D721Med (cell line): ENCODE data around the gene CCL19.

Experiments
- DNase-seq: peaks from one replicate; pipeline ENCODE4 v3.0.0; 2011; ENCODE audit warnings: low spot score; ENCODE audit not compliant: insufficient read length
- FAIRE-seq: peaks from 2 replicates; lab custom pipeline; 2011; peaks lifted over from hg19 to GRCh38; lab: Jason Lieb, UNC
- TF ChIP-seq, protein P1 (sequence below): IDR thresholded peaks from 2 replicates; pipeline ENCODE4 v1.5.1; 2012; ENCODE audit warnings: mild to moderate bottlenecking, control low read depth; ENCODE audit not compliant: insufficient read depth; ENCODE audit errors: missing control alignments

Gene CCL19

DNA sequence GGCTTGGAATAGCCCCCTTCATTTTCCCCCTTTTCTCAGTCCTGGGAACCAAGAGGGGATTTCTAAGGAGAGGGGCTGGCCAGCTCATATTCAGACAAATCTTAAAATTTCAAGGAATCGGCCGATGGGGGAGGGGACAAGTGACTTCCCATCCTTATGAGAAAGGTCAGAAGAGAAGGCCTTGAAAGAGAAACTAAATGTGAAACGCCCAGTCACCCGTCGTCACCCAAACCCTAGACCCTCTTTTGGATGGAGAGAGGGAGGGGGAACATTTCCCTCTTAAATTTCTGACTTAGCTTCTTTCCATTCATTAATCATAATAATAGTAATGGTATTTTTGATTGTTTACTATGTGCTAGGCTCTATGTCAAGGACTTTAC is 850 bp upstream of the CCL19 start:
- no peak for FAIRE-seq
- TF ChIP-seq, protein P1, sequence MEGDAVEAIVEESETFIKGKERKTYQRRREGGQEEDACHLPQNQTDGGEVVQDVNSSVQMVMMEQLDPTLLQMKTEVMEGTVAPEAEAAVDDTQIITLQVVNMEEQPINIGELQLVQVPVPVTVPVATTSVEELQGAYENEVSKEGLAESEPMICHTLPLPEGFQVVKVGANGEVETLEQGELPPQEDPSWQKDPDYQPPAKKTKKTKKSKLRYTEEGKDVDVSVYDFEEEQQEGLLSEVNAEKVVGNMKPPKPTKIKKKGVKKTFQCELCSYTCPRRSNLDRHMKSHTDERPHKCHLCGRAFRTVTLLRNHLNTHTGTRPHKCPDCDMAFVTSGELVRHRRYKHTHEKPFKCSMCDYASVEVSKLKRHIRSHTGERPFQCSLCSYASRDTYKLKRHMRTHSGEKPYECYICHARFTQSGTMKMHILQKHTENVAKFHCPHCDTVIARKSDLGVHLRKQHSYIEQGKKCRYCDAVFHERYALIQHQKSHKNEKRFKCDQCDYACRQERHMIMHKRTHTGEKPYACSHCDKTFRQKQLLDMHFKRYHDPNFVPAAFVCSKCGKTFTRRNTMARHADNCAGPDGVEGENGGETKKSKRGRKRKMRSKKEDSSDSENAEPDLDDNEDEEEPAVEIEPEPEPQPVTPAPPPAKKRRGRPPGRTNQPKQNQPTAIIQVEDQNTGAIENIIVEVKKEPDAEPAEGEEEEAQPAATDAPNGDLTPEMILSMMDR = no peak
- no peak for DNase-seq

DNA sequence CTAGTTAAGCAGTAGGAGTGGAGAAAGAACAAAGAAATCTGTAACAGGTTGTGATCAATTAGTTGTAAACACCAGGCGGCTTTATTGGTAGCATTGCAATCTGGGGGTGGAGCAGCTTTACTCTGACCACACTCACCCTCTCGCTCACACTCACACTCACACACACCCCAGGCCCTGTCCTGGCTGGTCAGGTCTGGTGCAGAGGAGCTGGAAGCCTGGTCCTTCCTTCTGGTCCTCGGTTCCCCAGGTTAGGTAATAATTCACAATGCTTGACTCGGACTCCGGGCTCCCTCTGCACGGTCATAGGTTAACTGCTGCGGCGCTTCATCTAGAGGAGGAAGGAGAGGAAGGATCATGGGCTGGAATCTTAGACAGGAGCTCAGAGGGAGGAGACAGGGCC is 1.6 kb downstream of the CCL19 start:
- TF ChIP-seq, protein P1 = no peak
- FAIRE-seq = no peak
- DNase-seq = no peak

DNA sequence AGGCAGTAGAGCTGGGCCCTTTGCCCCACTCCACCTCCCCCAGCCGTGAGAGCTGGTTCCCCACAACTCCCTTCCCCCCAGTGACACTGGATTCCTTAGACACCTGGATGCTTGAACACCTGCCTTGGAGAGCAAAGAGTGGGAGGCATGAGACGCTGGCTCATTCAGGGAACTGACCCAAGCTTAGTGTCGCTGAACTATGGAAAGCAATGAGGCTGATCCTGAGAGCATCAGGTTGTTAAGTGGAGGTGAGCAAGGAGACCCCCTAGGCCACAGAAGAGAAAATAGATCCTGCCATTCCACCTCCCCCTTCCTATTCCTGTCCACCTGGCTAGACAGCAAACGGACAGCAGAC is 2.0 kb downstream of the CCL19 start:
- DNase-seq = no peak
- TF ChIP-seq, protein P1 = no peak

DNA sequence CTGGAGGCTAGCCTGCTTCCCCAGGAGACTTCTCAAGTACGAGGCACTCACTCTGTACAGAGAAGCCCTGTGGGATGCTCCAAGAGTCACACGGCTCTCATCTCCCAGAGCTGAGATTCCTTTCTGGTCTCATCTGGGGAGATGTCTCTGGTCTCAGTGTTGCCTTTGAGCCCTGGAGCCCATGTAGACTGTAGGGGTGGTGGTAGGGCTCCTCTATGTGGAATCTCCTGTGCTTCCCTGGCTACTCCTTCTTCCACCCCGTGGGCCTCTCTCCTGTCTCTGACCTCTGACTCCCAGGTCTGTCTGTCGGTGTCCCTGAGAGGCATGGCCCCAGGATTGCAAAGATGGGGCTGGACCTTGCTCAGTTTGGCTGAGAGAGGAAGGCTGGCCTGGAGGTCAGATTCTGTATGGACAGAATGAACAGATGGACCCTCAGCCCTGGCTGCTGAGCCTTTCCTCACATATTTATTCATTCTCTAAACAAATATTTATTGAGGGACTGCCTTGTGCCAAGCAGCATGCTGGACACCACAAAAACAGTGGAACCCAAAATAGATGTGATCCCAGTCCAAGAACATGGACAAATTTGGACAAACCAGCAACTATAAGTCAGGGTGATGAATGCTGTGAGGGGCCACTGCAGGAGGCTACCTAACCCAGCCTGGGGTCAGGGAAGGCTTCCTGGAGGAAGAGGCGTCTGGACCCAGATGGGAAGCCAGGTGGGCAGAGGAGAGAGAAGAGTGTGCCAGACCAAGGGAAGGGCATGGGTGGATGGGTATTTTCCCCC is 2.6 kb downstream of the CCL19 start:
- TF ChIP-seq, protein P1 = no peak
- DNase-seq = no peak
- no peak for FAIRE-seq

More for the DNA sequence above, 2.0 kb downstream of the CCL19 start:
- no peak for FAIRE-seq

DNA sequence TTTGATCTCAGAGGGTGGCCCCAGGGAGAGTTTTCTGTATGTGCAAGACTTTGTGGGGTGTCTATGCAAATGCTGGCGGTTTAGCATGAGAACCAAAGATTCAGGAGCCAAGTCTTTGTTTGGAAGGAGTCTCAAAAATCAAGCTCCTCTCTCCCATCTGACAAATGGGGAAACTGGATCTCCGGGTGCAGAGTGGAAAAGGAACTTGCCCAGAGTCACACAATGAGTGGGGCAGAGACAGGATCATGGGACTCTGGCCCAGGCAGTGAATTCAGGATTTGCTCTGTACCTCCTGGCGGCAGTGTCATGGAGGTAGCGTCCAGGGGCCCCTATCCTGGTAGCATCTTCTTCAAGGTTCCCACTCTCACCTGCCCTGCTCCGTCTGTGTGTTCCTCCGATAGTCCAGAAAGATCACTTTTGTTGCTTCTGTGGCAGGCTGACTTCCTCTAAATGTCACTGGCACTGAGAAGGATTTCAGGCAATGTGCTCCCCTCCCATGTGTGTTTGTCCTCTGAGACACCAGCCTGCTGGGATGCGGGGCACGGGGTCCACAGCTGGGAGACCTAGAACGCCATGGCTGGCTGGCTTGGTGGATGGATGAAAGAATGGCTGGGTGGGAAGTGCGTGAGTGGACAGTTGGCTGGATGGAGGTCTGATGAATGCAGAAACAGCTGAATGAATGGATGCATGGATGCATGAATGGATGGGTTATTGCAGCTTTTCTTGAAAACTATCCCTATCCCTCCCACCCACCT is 3.6 kb downstream of the CCL19 start:
- TF ChIP-seq, protein P1 = no peak
- FAIRE-seq (no peak), DNase-seq (no peak)

DNA sequence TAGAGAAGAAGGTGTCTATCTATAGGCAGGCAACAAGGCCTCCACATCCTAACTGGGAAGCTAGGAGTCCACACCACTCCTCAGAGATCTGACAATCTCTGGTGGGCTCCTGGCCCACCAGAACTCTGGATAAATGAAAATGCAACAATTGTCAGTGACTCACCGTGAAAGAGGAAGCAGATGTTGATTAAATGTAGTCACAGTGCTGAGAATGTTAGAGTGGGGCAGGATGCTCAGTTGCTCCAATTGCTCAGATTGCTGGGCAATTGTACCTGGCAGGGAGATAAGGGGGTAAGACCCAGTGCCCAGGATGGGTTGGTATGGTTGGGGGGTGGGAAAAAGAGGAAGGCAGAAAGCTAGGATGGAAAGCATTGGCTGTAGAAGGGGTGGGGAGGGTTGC is 4.3 kb downstream of the CCL19 start:
- no peak for DNase-seq
- FAIRE-seq = no peak
- TF ChIP-seq, protein P1 = no peak

DNA sequence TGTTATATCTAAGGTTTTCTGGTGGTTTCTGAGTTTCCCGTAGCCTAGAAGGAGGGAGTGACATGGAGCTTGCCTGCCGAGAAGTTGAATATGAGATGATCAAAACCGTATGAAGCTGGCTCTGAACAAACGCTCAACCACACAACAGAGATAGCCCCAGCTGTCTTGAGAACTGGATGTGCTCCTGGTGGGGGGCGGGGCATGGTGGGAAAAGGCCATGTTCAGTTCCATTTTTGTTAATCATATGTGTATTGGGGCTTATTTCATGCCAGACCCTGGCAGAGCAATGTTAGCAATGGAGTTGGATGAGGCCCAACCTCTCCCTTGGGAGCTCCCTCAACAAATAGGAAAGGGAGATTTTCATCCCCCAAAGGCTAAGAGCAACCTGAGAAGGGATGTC is 4.8 kb downstream of the CCL19 start:
- FAIRE-seq = no peak
- DNase-seq = no peak
- TF ChIP-seq, protein P1 = no peak
